ENCODE results near the gene MCC.

MCC gene

GRCh38 chr5:113373426-113373825 lies 114.8 kb downstream of the MCC start:
- DNase-seq (ENCODE audit: low read depth in 2 of 2, low spot score in 1 of 2): no peak

GRCh38 chr5:113371721-113372196 lies 116.5 kb downstream of the MCC start:
- DNase-seq (ENCODE audit: low read depth in 2 of 2, low spot score in 1 of 2): no peak

- DNase-seq (ENCODE audit: low read depth in 2 of 2, low spot score in 1 of 2): no peak
Observed at GRCh38 chr5:113367586-113367985, 120.7 kb downstream of the MCC start.

- DNase-seq (ENCODE audit: low read depth in 2 of 2, low spot score in 1 of 2): no peak
Observed at GRCh38 chr5:113364466-113364865, 123.8 kb downstream of the MCC start.

GRCh38 chr5:113361701-113362100 lies 126.6 kb downstream of the MCC start:
- DNase-seq (ENCODE audit: low read depth in 2 of 2, low spot score in 1 of 2): no peak

GRCh38 chr5:113359419-113359818 lies 128.8 kb downstream of the MCC start:
- DNase-seq (ENCODE audit: low read depth in 2 of 2, low spot score in 1 of 2): no peak

- no peak for DNase-seq (ENCODE audit: low read depth in 2 of 2, low spot score in 1 of 2)
Observed at GRCh38 chr5:113358696-113359095, 129.6 kb downstream of the MCC start.

GRCh38 chr5:113357696-113358476 lies 130.4 kb downstream of the MCC start:
- no peak for DNase-seq (ENCODE audit: low read depth in 2 of 2, low spot score in 1 of 2)

GRCh38 chr5:113356487-113356886 lies 131.8 kb downstream of the MCC start:
- DNase-seq (ENCODE audit: low read depth in 2 of 2, low spot score in 1 of 2): no peak

- no peak for DNase-seq (ENCODE audit: low read depth in 2 of 2, low spot score in 1 of 2)
Observed at GRCh38 chr5:113354055-113354454, 134.2 kb downstream of the MCC start.

GRCh38 chr5:113347572-113347971 lies 140.7 kb downstream of the MCC start:
- DNase-seq (ENCODE audit: low read depth in 2 of 2, low spot score in 1 of 2): no peak

- no peak for DNase-seq (ENCODE audit: low read depth in 2 of 2, low spot score in 1 of 2)
Observed at GRCh38 chr5:113344973-113345940, 143.0 kb downstream of the MCC start.

GRCh38 chr5:113343343-113343742 lies 144.9 kb downstream of the MCC start:
- DNase-seq (ENCODE audit: low read depth in 2 of 2, low spot score in 1 of 2): no peak

GRCh38 chr5:113340537-113340936 lies 147.7 kb downstream of the MCC start:
- no peak for DNase-seq (ENCODE audit: low read depth in 2 of 2, low spot score in 1 of 2)

- DNase-seq (ENCODE audit: low read depth in 2 of 2, low spot score in 1 of 2): no peak
Observed at GRCh38 chr5:113338628-113339027, 149.6 kb downstream of the MCC start.

- no peak for DNase-seq (ENCODE audit: low read depth in 2 of 2, low spot score in 1 of 2)
Observed at GRCh38 chr5:113337515-113338415, 150.5 kb downstream of the MCC start.

- DNase-seq (ENCODE audit: low read depth in 2 of 2, low spot score in 1 of 2): no peak
Observed at GRCh38 chr5:113336975-113337374, 151.3 kb downstream of the MCC start.

GRCh38 chr5:113333411-113333810 lies 154.8 kb downstream of the MCC start:
- DNase-seq (ENCODE audit: low read depth in 2 of 2, low spot score in 1 of 2): no peak

- no peak for DNase-seq (ENCODE audit: low read depth in 2 of 2, low spot score in 1 of 2)
Observed at GRCh38 chr5:113331209-113331551, 157.1 kb downstream of the MCC start.

- no peak for DNase-seq (ENCODE audit: low read depth in 2 of 2, low spot score in 1 of 2)
Observed at GRCh38 chr5:113330533-113331208, 157.6 kb downstream of the MCC start.

All from stimulated activated CD8-positive, alpha-beta memory T cell treated with anti-CD3 and anti-CD28 coated beads, Interleukin-4, amount 100 ng/mL, for 4 hours (primary cell).